ENCODE data around the gene PDE2A.

PDE2A gene

GRCh38 chr11:72583616-72584292 is 90.5 kb downstream of the PDE2A start:
- ATAC-seq, result no peak
- no peak for TF ChIP-seq ZNF8 (CRISPR knock-in tag; IDR thresholded peaks at IDR 0.05)
- TF ChIP-seq ESRRG (CRISPR knock-in tag; IDR thresholded peaks at IDR 0.05), result no peak

GRCh38 chr11:72583177-72583553 is 91.1 kb downstream of the PDE2A start:
- TF ChIP-seq PATZ1 (CRISPR knock-in tag; IDR thresholded peaks at IDR 0.05; ENCODE audit: borderline replicate concordance) (no peak), PPARA (CRISPR knock-in tag; IDR thresholded peaks at IDR 0.05; ENCODE audit: borderline replicate concordance) (no peak), TSHZ2 (CRISPR knock-in tag; IDR thresholded peaks at IDR 0.05) (no peak), ZFP30 (CRISPR knock-in tag; IDR thresholded peaks at IDR 0.05) (no peak), TOX (CRISPR knock-in tag; IDR thresholded peaks at IDR 0.05; ENCODE audit: borderline replicate concordance) (no peak), ARNTL (CRISPR knock-in tag; IDR thresholded peaks at IDR 0.05; ENCODE audit: borderline replicate concordance, low read depth) (no peak), BACH2 (CRISPR knock-in tag; IDR thresholded peaks at IDR 0.05; ENCODE audit: borderline replicate concordance) (no peak), TCF4 (CRISPR knock-in tag; IDR thresholded peaks at IDR 0.05; ENCODE audit: borderline replicate concordance) (no peak), CSRNP3 (CRISPR knock-in tag; IDR thresholded peaks at IDR 0.05) (no peak), GLIS3 (CRISPR knock-in tag; IDR thresholded peaks at IDR 0.05) (no peak), ZNF70 (CRISPR knock-in tag; IDR thresholded peaks at IDR 0.05) (no peak)
- ATAC-seq, result no peak

GRCh38 chr11:72582206-72583176 is 91.7 kb downstream of the PDE2A start:
- no peak for ATAC-seq
- TF ChIP-seq TOX (CRISPR knock-in tag; IDR thresholded peaks at IDR 0.05; ENCODE audit: borderline replicate concordance) (no peak), CSDC2 (CRISPR knock-in tag; IDR thresholded peaks at IDR 0.05) (no peak), ZFP3 (CRISPR knock-in tag; IDR thresholded peaks at IDR 0.05) (no peak), ZC3H10 (CRISPR knock-in tag; IDR thresholded peaks at IDR 0.05) (no peak), SNAI2 (CRISPR knock-in tag; IDR thresholded peaks at IDR 0.05) (no peak), ZNF8 (CRISPR knock-in tag; IDR thresholded peaks at IDR 0.05) (no peak)

- ATAC-seq, result no peak
- no peak for TF ChIP-seq ESRRG (CRISPR knock-in tag; IDR thresholded peaks at IDR 0.05)
- TF ChIP-seq CSRNP3 (CRISPR knock-in tag; IDR thresholded peaks at IDR 0.05), result no peak
- no peak for TF ChIP-seq ZNF8 (CRISPR knock-in tag; IDR thresholded peaks at IDR 0.05)
- no peak for TF ChIP-seq ZNF70 (CRISPR knock-in tag; IDR thresholded peaks at IDR 0.05)
These were observed 93.2 kb downstream of the PDE2A start for GRCh38 chr11:72581067-72581466.

- no peak; the same call in 2 of the 3 replicates for ATAC-seq
- TF ChIP-seq ISL1 (CRISPR knock-in tag; IDR thresholded peaks at IDR 0.05) (no peak), ZC3H10 (CRISPR knock-in tag; IDR thresholded peaks at IDR 0.05) (no peak), OSR1 (CRISPR knock-in tag; IDR thresholded peaks at IDR 0.05) (no peak), TSHZ2 (CRISPR knock-in tag; IDR thresholded peaks at IDR 0.05) (no peak), CREB5 (CRISPR knock-in tag; IDR thresholded peaks at IDR 0.05; ENCODE audit: low read depth) (no peak), RARB (CRISPR knock-in tag; IDR thresholded peaks at IDR 0.05) (no peak)
These were observed 93.6 kb downstream of the PDE2A start for GRCh38 chr11:72580642-72580950.

Measured in SK-N-SH treated with all-trans-retinoic acid at 6 μM for 48 hours (cell line).